ENCODE measurements around the gene UBE3D.
"Not testable (repeated sequence)": the region's sequence is repeated elsewhere in the genome, so short reads cannot be mapped to it uniquely, and the experiment has no call there.

The UBE3D gene

DNA sequence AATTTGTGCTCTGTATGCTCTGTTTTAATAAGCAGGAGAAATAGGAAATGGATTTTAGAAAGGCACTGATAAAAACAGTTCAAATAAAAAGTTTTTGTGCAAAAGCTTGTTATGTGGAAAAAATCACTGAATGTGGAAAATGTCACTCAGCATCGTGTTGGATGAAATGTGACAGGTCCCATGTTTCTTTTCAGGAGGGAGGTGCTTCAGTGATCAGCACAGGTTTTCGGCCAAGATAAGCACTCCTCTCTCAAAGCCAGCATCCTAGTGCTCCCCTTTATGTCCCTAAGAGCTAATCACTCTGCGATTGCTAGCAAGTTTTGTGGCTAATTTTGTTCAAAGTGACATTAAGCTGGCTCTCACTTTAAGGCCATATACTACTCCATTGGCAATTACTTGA lies 12.0 kb downstream of the UBE3D start:
- DNase-seq = no peak

DNA sequence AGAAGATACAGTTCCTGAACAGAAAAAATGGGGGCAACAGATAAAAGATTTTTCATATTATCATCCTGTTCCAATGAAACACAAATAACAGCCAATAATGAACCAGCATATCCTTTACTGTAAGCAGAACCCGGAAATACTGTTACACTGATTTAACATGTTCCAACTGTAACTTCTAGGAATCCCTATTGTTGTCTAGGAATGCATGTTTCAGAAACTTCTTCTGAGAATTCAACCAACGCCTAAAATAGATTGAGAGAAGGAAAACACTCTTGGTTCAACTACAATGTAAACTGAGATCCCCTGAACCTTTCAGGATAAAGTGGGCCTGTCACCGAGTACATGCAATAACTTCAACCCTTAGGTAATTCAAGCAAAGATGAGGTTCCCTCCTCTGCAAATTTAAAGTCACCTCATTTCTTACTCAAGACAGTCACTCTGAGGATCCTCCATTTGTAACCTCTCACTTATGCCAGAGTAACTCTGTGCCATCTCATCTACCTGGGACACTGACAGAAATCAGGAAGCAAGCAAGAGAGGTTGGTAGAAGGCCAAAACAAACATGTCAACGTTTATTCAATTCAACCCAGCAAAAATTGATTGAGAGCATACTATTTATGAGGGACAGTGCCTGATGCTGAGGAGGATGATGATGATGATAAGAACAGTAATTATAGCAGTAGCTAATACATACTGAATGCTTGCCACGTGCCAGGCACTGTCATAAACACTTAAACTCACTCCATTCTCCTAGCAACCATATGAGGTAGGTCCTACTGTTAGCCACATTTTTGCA lies 14.1 kb downstream of the UBE3D start:
- DNase-seq = peak; percentile 34

DNA sequence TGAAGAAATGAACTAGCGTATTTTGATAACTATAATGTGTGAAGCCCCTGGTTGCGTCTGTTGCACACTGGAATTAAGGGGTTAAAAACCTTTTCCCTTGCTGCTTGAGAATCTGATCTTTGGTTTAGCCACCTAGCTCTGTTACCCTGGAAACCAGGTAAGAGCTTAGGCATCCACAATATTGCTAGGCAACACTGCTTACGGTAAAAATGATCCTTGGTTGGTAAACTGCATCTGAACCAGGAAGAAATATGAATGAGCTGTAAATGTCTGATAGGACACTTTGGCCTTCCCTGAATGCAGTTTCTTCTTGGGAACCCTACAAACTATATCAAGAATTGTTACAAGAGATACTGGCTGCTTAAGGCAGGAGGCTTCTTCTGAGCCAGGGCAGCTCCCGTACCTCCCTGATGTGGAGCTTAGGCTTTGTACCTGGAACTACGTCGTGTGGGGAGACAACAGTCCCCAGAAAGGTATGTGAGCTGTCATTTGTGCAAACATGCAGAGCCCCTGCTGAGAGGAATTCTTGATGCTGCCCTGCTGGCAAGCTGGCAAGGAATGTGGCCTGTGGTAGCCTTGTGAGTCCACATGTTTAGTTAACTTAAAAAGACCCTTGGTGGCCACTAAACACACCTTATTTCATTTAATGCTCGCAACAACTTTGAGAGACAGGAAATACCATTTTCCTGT lies 18.4 kb downstream of the UBE3D start:
- no peak for DNase-seq

DNA sequence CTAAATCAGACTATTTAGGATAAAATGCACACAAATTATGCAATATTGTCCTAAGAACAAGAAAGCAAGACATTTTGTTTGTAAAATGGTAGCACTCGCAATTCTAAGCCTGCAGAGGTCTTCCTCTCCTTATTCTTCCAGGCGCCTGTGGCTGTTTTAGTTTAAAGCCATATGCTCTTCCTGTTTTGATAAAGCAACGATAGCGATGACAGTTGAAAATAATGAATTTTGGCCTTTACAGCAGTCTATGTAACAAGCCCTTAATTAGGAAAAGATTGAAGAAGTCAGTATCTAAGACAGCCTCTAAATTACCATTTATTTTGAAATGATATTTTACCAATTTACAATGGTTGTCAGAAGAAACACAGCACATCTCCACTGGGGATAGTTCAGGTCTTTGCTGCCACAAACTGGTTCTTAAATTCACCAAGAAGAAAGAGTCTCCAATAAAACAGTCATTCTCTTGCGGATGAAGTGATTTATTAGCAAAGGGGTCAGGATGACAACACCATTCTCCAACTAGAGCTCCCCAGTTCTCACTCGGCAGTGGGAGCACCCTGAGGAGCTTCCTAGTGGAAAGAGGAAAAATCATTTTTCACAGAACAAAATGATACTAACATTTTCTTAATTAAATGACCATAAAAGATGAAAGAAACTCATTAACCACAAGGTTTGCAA lies 21.4 kb downstream of the UBE3D start:
- DNase-seq = no peak

DNA sequence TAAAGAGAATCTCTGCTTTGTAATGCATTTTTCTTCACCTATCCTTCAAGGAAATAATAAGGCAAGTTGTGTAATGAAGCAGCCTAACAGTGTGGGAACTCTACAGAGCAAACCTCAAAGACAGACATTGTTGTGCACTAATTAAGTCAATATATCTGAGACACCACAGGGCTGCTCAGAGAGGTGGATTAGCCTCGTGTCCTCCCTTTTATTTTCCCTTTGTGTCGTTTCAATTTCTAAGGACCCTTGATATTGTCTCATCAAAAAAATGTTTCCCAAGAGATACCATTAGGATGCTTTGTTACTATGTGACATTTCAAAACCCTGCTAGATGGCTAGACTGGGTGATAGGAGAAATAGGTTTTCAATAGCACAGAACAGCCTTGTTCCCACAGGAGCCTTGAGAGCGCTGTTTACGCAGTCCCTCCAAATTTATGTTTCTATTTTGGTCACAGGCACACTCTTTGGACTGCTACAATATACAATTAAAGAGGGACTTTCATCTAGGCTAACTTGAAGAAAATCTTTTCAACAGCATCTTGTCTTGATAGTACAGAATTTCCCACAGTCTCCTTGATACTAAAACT lies 23.1 kb downstream of the UBE3D start:
- no peak for DNase-seq

DNA sequence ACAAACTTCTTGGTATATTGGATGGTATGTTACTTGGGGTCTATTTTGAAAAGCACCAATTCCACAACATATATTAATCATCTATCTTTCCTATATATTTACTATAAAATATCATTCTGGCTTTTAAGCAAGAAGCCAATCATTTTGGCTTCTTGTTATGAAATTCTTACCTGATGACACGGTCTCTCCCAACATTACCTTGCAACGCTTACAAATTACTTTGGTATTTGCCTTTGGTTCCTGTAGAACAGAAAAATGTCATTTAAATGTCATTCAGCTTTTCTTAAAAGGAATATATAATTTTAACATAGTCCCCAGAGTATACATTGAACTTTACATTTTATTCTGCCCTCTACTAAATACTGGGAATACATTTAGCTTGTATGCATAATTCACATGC lies 27.4 kb downstream of the UBE3D start:
- DNase-seq = no peak

DNA sequence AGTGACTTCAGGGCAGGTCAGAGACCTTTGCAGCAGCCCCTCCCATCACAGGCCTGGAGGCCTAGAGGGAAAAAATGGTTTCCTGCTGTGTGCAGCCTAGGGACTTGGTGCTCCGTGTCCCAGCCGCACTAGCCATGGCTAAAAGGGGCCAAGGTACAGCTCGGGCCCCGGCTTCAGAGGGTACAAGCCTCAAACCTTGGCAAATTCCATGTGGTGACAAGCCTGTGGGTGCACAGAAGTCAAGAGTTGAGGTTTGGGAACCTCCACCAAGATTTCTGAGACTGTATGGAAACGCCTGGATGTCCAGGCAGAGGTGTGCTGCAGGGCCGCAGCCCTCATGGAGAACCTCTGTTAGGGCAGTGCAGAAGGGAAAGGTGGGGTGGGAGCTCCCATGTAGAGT lies 34.0 kb downstream of the UBE3D start:
- DNase-seq = no peak

DNA sequence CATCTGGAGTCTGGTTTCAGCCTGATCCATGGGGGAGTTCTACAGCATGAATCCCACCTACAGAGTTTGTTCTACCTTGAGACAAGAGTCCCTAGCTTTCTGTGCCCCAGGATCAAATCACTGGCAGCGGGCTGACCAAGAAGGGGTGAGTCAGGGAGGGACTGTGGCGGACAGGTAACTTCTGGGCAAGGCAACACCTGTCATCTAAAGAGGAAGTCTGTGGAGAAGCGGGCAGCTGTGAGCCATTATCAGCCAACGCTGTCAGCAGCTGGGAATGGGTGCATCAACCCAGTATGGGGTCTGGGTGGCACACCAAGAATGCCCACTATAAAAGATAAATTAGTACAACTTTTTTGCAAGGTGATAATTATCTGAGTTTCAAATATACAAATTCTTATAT lies 45.9 kb downstream of the UBE3D start:
- no peak for DNase-seq

DNA sequence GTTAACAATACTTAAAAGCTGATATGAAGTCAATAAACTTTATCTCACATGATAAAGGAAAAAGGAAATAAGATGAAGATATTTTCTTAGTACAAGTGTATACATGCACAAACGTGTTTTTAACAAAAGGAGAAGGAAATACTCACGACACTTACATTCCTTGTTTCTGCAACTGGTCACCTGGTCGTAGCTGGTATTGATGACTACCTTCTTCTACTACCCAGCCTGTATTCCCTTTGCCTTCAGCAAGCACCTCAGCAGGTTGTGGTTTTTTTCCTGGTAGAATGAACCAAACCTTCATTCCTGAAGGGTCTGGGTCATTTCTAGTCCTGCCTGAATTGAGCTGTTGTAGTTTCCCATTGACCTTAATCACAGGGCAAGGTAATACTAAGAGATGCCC lies 54.5 kb downstream of the UBE3D start:
- DNase-seq = not testable (repeated sequence)

DNA sequence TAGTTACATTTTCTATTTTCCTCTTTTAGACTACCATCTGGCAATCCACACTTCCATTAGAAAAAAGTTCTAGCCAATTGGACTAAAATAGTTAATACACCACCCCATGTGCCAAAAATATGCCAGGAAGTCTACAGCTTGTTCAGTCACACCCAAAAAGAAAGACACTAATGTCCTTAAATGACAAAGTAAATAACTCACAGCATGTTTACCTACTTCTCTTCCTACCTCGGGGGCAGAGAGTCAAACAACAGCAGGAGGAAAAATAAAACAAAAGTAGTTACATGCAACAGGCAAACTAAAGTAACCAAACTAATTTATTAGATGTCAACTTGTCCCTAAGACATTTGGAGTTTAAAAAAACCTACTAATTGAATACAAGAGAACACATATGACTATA lies 57.0 kb downstream of the UBE3D start:
- peak; percentile 19 for DNase-seq

DNA sequence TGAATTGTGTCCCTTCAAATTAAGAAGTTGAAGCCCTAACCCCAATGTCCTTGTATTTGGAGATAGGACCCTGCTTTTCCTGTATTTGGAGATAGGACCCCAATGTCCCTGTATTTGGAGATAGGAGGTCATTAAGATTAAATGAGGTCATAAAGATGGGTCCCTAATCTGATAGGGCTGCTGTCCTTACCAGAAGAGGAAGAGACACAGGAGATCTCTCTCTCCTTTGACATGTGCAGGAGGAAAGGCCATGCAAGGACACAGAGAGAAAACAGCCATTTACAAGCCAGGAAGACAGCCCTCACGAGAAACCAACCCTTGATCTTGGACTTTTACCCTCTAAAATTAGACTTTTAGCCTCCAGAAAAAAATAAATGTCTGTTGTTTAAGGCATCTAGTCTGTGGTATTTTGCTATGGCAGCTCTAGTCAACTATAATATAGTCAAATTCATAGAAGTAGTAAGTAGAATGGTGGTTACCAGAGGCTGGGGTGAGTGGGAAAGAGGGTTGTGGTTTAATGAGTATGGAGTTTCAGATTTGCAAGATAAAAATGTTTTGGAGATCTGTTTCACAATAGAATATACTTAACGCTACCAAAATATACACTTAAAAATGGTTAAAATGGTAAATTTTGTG lies 59.3 kb downstream of the UBE3D start:
- no peak for DNase-seq

DNA sequence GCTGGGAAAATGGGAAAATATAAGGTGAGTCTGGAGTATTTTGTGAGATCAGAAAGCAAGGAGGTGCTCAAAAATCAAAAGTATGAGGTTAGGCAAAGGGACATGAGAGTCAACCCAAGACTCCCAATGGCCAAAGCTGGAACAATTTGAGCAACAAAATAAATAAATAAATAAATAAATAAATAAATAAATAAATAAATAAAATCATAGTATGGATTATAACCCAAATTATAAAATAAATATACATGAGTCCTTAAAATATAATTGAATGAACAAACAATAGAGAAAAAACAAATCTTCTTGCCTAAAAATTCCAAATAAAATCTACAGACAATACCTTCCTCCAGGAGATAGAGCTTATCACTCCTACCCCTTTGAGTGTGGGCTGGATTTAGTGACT lies 69.5 kb downstream of the UBE3D start:
- no peak for DNase-seq

DNA sequence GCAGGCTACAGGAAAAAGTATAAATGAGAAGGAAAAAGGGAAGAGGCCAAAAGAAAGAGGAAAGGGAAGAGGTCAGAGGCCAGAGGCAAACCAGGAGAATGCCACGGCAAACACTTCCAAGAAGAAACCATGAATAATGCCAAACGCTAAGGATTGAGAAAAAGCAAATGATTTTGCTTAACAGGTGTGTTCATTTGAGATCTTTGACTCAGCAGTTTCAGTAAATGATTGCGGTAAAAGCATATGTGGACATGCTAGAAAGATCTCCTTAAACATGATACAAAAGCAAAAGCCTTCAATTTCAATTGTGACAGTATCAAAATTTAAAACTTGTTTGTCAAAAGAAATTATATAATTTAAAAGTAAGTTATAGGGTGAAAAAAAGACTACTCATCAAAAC lies 70.6 kb downstream of the UBE3D start:
- no peak for DNase-seq

DNA sequence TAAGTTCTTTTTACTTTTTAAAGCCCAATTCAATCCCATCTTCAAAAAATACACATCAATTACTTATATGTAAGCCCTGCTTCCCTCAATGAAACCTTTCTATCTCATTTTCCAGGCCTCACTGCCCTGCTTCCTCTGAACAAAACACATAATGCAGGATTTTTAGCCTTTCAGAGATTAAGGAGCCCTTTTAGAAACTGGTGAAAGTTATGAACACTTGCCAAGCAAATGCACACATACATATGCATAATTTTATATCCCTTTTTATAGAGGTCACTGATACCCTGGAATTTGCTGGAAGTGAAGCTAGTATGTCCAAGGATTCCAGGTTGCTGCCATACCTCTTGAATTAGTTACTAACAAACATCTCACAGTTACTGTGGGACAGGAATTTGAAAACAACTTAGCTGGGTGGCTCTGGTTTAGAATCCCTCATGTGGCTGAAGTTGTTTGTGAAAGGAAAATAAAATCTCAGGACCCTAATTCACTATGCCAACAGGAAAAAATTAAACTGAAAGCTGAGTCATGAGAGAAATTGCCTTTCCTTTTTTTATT lies 75.8 kb downstream of the UBE3D start:
- no peak for DNase-seq

DNA sequence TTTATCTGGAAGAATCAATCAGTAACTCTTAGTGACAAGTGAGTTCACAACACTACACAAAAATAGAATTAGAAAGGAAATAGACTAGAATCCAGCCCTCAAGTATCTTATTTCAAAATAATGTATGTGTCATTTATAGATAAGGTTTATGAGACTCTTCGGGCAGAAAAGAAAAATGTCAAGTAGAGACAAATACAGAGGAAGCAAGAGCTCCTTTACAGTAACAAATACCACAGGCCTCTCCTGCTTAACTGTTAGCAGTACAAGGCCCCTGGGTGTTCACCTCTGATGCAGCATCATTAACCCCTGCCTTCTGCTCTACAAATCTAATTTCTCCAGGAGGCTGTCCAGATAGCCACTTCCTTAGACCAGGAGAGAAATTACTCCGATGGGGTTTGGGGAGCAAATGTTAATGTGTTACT lies 76.7 kb downstream of the UBE3D start:
- no peak for DNase-seq

DNA sequence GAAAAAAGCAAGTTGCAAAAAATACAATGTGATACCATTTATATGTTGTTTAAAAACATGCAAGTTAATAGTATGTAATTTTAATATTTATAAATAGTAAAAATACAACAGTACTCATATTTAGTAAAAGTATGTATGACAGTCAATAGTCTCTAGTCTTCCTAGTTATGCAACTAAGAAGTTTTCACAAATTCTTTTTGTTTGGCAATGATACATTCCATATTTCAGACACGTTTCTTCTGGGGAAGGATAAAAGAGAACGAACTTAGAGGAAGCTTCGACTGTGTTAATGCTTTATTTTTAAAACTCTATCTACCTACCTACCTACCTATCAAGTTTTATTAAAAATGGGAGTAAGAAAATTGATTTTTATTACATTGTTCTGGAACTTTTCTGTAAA lies 77.7 kb downstream of the UBE3D start:
- no peak for DNase-seq

DNA sequence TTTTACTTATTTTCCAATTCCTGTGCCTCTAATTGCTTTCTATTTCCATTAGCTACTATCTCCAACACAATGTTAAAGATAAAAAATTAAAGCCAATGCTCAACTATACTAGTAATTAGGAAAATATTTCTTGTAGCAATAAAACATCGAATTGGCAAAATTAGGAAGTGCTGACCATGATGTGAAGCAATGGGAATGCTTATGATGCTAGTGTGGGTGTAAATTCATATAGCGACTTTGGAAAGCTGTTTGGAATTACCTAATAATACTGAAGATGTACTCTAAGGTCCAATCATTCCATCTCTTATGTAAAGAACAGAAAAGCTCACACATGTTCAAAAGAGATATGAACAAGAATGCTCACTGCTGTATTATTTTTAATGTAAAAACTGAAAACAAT lies 78.2 kb downstream of the UBE3D start:
- DNase-seq = no peak

DNA sequence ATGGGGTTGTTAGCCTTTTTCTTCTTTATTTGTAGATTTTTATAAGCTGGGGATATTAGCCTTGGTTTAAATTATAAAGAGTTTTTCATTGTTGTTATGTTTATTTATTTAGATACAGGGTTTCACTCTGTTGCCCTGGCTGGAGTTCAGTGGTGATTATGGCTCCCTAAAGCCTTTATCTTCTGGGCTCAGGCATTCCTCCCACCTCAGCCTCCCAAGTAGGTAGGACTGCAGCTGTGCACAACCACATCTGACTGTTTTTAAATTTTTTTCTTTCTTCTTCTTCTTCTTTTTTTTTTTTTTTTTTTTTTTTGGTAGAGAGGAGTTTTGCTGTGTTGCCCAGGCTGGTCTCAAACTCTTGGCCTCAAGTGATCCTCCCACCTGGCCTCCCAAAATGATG lies 80.9 kb downstream of the UBE3D start:
- DNase-seq = no peak

DNA sequence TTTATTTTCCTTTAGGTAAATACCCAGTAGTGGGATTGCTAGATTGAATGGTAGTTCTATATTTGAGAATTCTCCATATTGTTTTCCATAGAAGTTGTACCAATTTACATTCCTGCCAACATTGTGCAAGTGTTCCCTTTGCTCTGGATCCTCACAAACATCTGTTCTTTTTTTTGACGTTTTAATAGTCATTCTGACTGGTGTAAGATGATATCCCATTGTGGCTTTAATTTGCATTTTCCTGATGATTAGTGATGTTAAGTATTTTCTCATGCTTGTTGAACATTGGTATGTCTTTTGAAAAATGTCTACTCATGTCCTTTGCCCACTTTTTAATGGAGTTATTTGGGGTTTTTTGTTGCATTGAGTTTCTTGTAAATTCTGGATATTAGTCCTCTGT lies 85.6 kb downstream of the UBE3D start:
- DNase-seq = no peak

DNA sequence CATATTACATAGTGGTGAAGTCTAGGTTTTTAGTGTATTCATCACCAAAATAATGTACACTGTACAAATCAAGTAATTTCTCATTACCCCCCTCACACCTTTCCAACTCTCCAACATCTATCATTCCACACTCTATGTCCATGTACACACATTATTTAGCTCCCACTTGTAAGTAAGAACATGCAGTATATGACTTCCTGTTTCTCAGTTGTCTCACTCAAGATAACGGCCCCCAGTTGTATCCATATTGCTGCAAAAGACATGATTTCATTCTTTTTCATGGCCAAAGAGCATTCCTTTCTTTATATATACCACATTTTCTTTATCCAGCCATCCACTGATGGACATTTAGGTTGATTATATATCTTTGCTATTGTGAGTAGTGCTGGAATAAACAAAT lies 86.0 kb downstream of the UBE3D start:
- DNase-seq = no peak

DNA sequence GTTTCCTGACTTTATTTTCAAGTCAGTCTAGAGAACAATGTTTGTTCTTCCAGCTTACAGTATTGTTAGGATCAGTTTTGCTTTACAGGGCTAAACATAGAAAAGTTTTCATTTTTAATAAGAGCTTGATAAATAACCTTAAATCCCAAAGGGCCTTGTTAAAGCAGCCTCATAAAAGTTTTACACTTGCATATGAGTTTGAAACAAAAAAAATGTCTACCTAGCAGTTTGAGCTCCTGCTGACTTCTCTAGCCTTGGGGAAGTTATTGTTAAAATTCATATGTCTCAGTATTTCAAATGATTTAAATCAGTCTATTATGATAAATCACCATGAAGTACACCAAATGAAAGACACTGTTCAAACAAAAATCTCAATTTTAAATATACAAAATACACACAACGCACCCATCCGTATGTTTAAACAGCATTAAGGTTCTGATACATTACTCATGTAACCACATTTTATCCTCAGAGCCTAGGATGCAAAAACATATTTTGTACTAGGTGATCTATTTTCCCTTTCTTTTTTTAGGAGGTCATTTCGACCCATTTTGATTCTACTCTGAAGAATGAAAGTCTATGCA lies 87.2 kb downstream of the UBE3D start:
- DNase-seq = no peak

DNA sequence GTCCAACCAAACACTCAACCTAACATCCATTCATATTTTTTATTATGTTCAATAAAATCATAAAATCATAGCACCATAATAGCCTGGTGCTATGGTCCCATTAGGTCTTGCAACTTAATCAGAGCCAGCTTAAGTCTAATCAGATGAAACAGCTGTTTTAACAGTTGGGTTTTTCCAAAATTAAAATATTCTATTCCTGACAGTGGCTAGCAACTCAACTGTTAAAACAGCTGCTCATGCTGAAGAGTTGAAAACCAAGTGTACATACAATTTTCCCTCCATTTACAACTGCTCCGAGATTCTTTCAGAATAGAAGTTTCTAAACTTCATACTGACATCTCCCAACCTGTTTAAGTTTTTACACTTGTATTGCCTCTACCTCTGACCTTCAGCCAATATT lies 89.5 kb downstream of the UBE3D start:
- no peak for DNase-seq
